Metanephros (tissue), 2 donors: ENCODE data around the gene PKNOX1. TPM values are rescaled to one million over a fixed set of nuclear protein-coding genes. Genes with fewer than 3 reads are reported as not detected.

ENCODE experiments used
- small RNA-seq: library from RNA; depleted of rRNA; stranded (forward); fragments of <200 nt; gene quantifications from one replicate; pipeline ENCODE3, GENCODE V24; 2014; ENCODE audit warnings: low replicate concordance
- total RNA-seq: library from RNA; depleted of rRNA; stranded (reverse); fragments of >200 nt; gene quantifications from one replicate; pipeline ENCODE4 v1.2.3, GENCODE V29; 2014

PKNOX1 gene
- total RNA-seq, result 27.4 TPM

GRCh38 chr21:42973991-42974831 lies at the start of gene PKNOX1:
Gene PKNOX1, plus strand, starts transcription at chr21:42974562. Its CDS starts 29,820 bp downstream, at chr21:43004382.

GRCh38 chr21:42925114-42925926 lies 49.0 kb upstream of the PKNOX1 start, which contains the start of gene ERVH48-1:
Gene ERVH48-1, minus strand, starts transcription at chr21:42925630. Its CDS starts 6,624 bp downstream, at chr21:42919006.

GRCh38 chr21:43075170-43076022 lies 101.0 kb downstream of the PKNOX1 start, which contains the start of gene CBS:
Gene CBS, minus strand, starts transcription at chr21:43075835. Its CDS starts 3,642 bp downstream, at chr21:43072193.

Small RNAs within 50 kb of the gene (small RNA-seq; reads per million reads assigned to genes)
- gene MIR5692B, result not detected

Other genes starting within 250 kb of the PKNOX1 start
- 17.9 TPM for gene WDR4, start 95.0 kb upstream of the PKNOX1 start, total RNA-seq
- gene NDUFV3, start 81.3 kb upstream of the PKNOX1 start, total RNA-seq, result 47.3 TPM
- gene ERVH48-1, start 48.9 kb upstream of the PKNOX1 start, total RNA-seq, result 0.18 TPM
- 12.9 TPM for gene CBS, start 101.3 kb downstream of the PKNOX1 start, total RNA-seq
- gene U2AF1, start 133.0 kb downstream of the PKNOX1 start, total RNA-seq, result 50.9 TPM
- not detected for gene CRYAA, start 194.4 kb downstream of the PKNOX1 start, total RNA-seq